GM18861 (cell line): ENCODE results near the gene CYLD.

ENCODE experiments used
- ATAC-seq: cut with Tn5 transposase; IDR thresholded peaks from one replicate; pipeline ENCODE4 v1.9.1; 2021; ENCODE audit not compliant: unreplicated experiment

Gene CYLD

DNA sequence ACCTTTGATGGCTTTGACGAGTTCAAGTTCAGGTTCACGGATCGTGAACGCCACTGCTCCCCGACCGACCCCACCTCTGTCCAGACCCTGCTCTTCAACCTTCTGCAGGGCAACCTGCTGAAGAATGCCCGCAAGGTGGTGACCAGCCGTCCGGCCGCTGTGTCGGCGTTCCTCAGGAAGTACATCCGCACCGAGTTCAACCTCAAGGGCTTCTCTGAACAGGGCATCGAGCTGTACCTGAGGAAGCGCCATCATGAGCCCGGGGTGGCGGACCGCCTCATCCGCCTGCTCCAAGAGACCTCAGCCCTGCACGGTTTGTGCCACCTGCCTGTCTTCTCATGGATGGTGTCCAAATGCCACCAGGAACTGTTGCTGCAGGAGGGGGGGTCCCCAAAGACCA is 30.8 kb upstream of the CYLD start:
- ATAC-seq: no peak

GRCh38 chr16:50711862-50712559 is 29.9 kb upstream of the CYLD start:
- no peak for ATAC-seq

- ATAC-seq: no peak
Measured at GRCh38 chr16:50712560-50712898, 29.4 kb upstream of the CYLD start.

- ATAC-seq: no peak
Measured at GRCh38 chr16:50712956-50713355, 28.9 kb upstream of the CYLD start.

GRCh38 chr16:50717091-50717490 is 24.8 kb upstream of the CYLD start:
- ATAC-seq: no peak

- no peak for ATAC-seq
Measured at GRCh38 chr16:50717494-50717893, 24.4 kb upstream of the CYLD start.

DNA sequence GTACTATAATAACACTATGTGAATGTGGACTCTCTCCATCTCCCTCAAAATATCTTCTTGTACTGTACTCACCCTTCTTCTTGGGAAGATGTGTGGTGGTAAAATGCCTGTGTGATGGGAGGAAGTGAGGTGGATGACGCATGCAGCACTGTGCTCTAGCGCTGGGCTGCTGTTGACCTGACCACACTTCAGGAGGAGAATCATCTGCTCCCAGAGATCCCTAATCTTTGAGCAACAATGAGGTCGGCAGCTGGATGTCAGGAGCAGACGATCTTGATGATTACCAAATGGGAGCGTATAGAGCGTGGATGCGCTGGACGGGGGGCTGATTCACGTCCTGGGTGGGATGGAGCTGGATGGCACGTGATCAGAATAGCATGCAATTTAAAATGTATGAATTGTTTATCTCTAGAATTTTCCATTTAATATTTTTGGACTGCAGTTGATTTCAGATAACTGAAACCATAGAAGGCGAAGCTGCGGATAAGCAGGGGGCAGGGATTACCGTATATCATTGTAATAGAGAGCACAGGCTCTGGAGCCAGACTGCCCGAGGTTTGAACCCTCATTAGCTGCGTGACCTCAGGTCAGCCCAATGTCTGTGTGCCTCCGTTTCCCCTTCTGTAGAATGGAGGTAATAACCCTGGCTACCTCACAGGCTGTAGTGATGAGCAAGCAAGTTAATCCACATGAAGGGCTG is 23.7 kb upstream of the CYLD start:
- no peak for ATAC-seq

- no peak for ATAC-seq
Measured at GRCh38 chr16:50718761-50719400, 23.0 kb upstream of the CYLD start.

DNA sequence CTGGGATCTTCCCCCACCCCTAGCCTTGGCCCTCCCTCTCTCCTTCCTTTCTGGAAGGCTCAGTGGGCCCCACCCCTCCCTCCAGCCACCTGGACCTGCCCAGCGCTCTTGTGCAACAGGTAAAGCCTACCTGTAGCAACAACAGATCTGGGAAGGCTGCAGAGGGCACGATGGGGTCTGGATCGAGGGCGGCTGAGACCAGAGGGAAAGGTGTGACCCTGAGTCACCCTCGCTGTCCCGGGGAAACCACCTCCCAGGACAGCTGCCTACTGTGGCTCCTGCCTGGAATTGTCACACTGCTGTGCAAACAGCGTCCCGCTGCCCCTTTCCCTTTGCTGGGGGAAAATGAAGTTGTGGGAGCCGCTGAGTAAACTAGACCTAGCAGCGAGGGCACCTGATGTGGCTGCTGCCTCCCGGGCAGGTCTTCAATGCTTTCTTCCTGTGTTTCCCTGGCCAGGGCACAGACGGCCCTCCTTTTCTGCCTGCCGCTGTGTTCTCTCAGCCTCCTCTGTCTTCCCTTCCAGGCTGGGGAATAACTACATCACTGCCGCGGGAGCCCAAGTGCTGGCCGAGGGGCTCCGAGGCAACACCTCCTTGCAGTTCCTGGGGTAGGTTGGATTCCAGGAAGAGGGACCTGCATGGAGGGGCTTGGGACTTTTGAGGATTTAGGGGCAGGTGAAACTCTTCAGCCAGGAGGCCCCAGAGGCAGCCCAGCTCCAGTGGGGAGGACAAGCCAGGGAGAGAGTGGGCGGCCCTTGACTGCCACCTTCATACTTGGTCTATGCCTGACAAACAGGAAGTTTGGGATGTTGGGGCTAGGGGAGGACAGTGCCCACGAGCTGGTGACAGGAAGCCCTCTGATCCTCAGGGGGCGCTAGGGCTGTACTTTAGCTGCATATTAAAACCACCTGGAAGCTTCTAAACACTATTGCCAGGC is 22.2 kb upstream of the CYLD start:
- no peak for ATAC-seq

- no peak for ATAC-seq
Measured at GRCh38 chr16:50721549-50722404, 20.1 kb upstream of the CYLD start.

DNA sequence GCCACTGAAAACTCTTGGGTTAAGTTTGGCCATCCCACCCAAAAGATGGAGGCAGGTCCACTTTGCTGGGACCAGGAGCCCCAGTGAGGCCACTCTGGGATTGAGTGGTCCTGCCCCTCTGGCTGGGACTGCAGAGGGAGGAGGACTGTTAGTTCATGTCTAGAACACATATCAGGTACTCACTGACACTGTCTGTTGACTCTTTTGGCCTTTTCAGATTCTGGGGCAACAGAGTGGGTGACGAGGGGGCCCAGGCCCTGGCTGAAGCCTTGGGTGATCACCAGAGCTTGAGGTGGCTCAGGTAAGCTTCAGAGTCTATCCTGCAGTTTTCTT is 19.5 kb upstream of the CYLD start:
- no peak for ATAC-seq

GRCh38 chr16:50722960-50723359 is 18.9 kb upstream of the CYLD start:
- ATAC-seq: no peak

DNA sequence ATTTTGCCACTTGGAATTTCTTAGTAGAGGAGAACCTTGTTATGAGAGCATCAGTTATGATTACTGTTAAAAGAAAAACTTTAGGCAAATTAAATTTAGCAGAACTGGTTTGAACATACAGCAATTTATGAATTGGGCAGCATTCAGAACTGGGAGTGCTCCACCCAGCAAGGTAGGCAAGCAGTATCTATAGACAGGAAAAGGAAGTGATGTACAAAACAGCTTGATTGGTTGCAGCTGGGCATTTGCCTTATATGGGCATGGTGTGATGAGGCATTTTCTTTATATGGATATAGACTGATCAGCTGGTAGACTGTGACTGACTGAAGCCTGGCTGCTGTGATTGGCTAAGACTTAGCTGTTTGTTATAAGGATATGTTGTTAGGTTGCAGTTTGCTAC is 17.6 kb upstream of the CYLD start:
- ATAC-seq: no peak

GRCh38 chr16:50731130-50731988 is 10.5 kb upstream of the CYLD start:
- ATAC-seq: no peak

DNA sequence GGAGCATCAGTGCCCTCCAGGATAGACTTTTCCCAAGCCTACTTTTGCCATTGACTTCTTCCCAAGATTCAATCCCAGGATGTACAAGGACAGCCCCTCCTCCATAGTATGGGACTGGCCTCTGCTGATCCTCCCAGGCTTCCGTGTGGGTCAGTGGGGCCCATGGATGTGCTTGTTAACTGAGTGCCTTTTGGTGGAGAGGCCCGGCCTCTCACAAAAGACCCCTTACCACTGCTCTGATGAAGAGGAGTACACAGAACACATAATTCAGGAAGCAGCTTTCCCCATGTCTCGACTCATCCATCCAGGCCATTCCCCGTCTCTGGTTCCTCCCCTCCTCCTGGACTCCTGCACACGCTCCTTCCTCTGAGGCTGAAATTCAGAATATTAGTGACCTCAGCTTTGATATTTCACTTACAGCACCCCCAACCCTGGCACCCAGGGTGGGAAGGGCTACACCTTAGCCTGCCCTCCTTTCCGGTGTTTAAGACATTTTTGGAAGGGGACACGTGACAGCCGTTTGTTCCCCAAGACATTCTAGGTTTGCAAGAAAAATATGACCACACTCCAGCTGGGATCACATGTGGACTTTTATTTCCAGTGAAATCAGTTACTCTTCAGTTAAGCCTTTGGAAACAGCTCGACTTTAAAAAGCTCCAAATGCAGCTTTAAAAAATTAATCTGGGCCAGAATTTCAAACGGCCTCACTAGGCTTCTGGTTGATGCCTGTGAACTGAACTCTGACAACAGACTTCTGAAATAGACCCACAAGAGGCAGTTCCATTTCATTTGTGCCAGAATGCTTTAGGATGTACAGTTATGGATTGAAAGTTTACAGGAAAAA is 9.7 kb upstream of the CYLD start:
- no peak for ATAC-seq

- ATAC-seq: no peak
Measured at GRCh38 chr16:50733468-50733867, 8.4 kb upstream of the CYLD start.

GRCh38 chr16:50735629-50736122 is 6.2 kb upstream of the CYLD start:
- ATAC-seq: no peak

GRCh38 chr16:50736448-50736847 is 5.4 kb upstream of the CYLD start:
- no peak for ATAC-seq
